Measurements from ENCODE around the gene ATP6V1G2. TPM values are rescaled to one million over a fixed set of nuclear protein-coding genes. Genes with fewer than 3 reads are reported as not detected.

The ATP6V1G2 gene
- total RNA-seq, 2 donors from 2014 or later = 1.4 to 2.3 TPM

- Mint-ChIP-seq H3K9me3 (no peaks in the 10 kb centered on the region), H3K27me3 (no peaks in the 10 kb centered on the region), H3K27ac (peak overlapping the region in 1 of 2 donors; percentile 39), H3K4me3 (no peak overlapping the region), H3K4me1 (ENCODE audit: low read depth in 2 of 2) (peaks cover 22 to 42% of the 10 kb centered on the region in 2 donors), H3K36me3 (peaks cover 45% of the 10 kb centered on the region)
- DNase-seq (ENCODE audit: low spot score) = no peak
- no peak for ATAC-seq
Measured at GRCh38 chr6:31533455-31533841, 13.0 kb downstream of the ATP6V1G2 start.

GRCh38 chr6:31532644-31533454 lies 13.6 kb downstream of the ATP6V1G2 start:
- no peaks in the 10 kb centered on the region for H3K27me3 Mint-ChIP-seq
- H3K4me1 Mint-ChIP-seq (ENCODE audit: low read depth in 2 of 2) = peaks cover 19 to 39% of the 10 kb centered on the region in 2 donors
- no peaks in the 10 kb centered on the region for H3K9me3 Mint-ChIP-seq

DNA sequence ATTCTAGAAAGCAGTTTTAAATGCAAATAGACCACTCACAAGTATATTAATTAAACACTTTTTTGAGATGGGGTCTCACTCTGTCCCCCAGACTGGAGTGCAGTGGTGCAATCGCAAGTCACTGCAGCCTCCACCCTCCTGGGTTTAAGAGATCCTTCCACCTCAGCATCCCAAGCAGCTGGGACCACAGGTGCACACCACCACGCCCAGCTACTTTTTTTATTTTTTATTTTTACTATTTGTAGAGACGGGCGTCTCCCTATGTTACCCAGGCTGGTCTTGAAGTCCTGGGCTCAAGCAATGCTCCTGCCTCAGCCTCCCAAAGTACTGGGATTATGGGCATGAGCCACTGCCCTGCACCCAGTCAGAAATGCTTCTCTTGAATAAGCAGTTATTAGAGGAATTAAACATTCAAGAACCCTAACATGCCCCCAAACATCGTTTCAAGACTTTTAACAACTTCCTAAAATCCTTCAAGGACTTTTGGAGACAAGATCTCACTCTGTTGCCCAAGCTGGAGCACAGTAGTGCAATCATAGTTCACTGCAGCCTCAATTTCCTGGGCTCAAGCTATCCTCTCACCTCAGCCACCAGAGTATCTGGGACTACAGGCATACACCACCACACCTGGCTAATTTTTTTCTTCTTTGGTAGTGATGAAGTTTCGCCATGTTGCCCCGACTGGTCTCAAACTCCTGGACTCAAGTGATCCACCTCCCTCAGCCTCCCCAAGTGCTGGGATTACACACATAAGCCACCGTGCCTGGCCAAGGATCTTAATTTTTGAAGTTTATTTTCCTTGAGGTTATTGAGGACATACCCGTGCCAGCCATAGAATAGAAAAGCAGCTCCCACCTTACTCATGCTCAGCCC lies 14.4 kb downstream of the ATP6V1G2 start:
- Mint-ChIP-seq H3K4me3 (no peak overlapping the region), H3K27me3 (no peaks in the 10 kb centered on the region), H3K27ac (peak overlapping the region in 1 of 2 donors; percentile 27), H3K4me1 (ENCODE audit: low read depth in 2 of 2) (peaks cover 19 to 35% of the 10 kb centered on the region in 2 donors), H3K9me3 (no peaks in the 10 kb centered on the region), H3K36me3 (peaks cover 44% of the 10 kb centered on the region)
- ATAC-seq (no peak), DNase-seq (ENCODE audit: low spot score) (no peak)

More at GRCh38 chr6:31532644-31533454, 13.6 kb downstream of the ATP6V1G2 start:
- peak overlapping the region; percentile 27 to 39 for H3K27ac Mint-ChIP-seq
- no peak overlapping the region for H3K4me3 Mint-ChIP-seq
- DNase-seq (ENCODE audit: low spot score) (no peak), ATAC-seq (peak in 1 of 2 donors; percentile 37)
- peaks cover 44% of the 10 kb centered on the region for H3K36me3 Mint-ChIP-seq

DNA sequence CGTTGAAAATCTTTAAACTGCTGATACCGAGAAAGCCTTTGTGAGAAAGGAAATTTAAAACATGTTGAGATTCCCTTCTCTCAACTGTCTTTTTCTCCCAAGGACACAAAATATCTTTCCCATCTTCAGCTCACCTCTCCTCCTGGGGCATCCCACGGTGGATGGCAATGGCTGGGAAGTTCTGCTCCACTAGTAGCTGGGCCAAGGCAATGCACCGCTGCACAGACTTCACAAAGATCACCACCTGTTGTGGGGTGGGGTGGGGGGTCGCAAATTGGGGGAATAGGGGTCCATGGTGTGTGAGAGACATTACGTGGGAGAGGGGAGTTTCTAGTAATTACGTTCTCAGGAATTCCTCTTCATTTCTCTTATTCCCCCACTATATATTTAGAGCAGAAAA lies 15.2 kb downstream of the ATP6V1G2 start:
- DNase-seq (ENCODE audit: low spot score) = no peak
- H3K27ac Mint-ChIP-seq = no peak overlapping the region
- no peak for ATAC-seq
- no peaks in the 10 kb centered on the region for H3K9me3 Mint-ChIP-seq
- no peak overlapping the region for H3K4me3 Mint-ChIP-seq
- H3K4me1 Mint-ChIP-seq (ENCODE audit: low read depth in 2 of 2) = peaks cover 14 to 32% of the 10 kb centered on the region in 2 donors
- H3K27me3 Mint-ChIP-seq = no peaks in the 10 kb centered on the region
- H3K36me3 Mint-ChIP-seq = peaks cover 39% of the 10 kb centered on the region

DNA sequence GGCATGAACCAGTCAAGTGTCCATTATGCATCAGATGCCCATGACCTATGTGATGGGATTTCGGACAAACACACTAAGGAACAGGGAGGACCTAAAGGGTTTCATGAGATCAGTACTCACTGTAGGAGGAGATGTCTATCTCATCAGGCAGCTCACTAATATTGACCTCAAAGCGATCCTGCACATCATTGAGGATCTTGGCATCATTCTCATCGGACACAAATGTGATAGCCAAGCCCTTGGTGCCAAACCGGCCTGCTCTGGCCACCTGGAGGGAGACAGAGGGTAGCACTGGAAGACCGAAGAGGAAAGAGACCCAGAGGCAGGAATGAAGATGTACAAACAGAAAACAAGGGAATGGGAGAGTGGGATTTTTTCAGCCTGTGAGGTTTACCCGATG lies 15.7 kb downstream of the ATP6V1G2 start:
- DNase-seq (ENCODE audit: low spot score) = no peak

GRCh38 chr6:31529329-31530150 lies 16.9 kb downstream of the ATP6V1G2 start:
- Mint-ChIP-seq H3K27me3 (no peaks in the 10 kb centered on the region), H3K36me3 (peaks cover 26% of the 10 kb centered on the region), H3K4me1 (ENCODE audit: low read depth in 2 of 2) (peaks cover 8 to 21% of the 10 kb centered on the region in 2 donors), H3K27ac (no peak overlapping the region), H3K4me3 (no peak overlapping the region), H3K9me3 (no peaks in the 10 kb centered on the region)
- ATAC-seq (peak in 1 of 2 donors; percentile 13), DNase-seq (ENCODE audit: low spot score) (no peak)

More for the DNA sequence above, 15.7 kb downstream of the ATP6V1G2 start:
- H3K36me3 Mint-ChIP-seq = peaks cover 34% of the 10 kb centered on the region
- H3K4me1 Mint-ChIP-seq (ENCODE audit: low read depth in 2 of 2) = peaks cover 12 to 29% of the 10 kb centered on the region in 2 donors
- no peak overlapping the region for H3K27ac Mint-ChIP-seq
- no peak overlapping the region for H3K4me3 Mint-ChIP-seq
- H3K9me3 Mint-ChIP-seq = no peaks in the 10 kb centered on the region
- no peak for ATAC-seq
- no peaks in the 10 kb centered on the region for H3K27me3 Mint-ChIP-seq

GRCh38 chr6:31528821-31529328 lies 17.5 kb downstream of the ATP6V1G2 start, which contains the start of gene MCCD1:
TSS of gene MCCD1 (plus strand) at chr6:31528962. CDS start at chr6:31529015, 53 bp downstream.
- H3K4me1 Mint-ChIP-seq (ENCODE audit: low read depth in 2 of 2) = peaks cover 8 to 21% of the 10 kb centered on the region in 2 donors
- H3K27me3 Mint-ChIP-seq = no peaks in the 10 kb centered on the region
- H3K4me3 Mint-ChIP-seq = no peak within 1 kb of the TSS
- DNase-seq (ENCODE audit: low spot score) = no peak
- H3K9me3 Mint-ChIP-seq = no peaks in the 10 kb centered on the region
- ATAC-seq = peak in 1 of 2 donors; percentile 37
- no peak within 1 kb of the TSS for H3K27ac Mint-ChIP-seq
- peaks cover 26% of the 10 kb centered on the region for H3K36me3 Mint-ChIP-seq

DNA sequence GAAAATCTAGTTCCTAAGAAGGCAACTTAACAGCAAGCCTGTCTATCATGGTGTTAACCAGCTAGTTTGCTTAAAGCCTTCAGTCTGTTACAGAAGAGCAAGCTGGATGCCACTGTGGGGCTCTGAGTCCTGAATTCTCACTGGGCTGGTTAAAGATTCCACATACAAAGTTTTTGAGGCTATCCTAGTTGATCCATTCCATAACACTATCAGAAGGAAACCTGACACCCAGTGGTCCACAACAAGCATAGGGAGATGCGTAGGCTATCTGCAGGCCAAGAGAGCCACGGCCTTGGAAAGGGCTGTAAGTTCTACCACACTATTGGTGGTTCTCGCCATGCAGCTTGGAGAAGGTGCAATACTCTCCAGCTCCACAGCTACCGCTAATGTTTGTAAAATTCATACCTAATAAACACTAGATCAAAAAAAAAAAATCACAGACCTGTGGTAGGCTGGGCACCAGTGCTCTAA lies 18.1 kb downstream of the ATP6V1G2 start:
- Mint-ChIP-seq H3K27me3 (no peaks in the 10 kb centered on the region), H3K4me3 (no peak overlapping the region), H3K4me1 (ENCODE audit: low read depth in 2 of 2) (peaks cover 8 to 19% of the 10 kb centered on the region in 2 donors), H3K27ac (no peak overlapping the region), H3K9me3 (no peaks in the 10 kb centered on the region), H3K36me3 (peaks cover 26% of the 10 kb centered on the region)
- ATAC-seq (peak in 1 of 2 donors; percentile 8), DNase-seq (ENCODE audit: low spot score) (no peak)

DNA sequence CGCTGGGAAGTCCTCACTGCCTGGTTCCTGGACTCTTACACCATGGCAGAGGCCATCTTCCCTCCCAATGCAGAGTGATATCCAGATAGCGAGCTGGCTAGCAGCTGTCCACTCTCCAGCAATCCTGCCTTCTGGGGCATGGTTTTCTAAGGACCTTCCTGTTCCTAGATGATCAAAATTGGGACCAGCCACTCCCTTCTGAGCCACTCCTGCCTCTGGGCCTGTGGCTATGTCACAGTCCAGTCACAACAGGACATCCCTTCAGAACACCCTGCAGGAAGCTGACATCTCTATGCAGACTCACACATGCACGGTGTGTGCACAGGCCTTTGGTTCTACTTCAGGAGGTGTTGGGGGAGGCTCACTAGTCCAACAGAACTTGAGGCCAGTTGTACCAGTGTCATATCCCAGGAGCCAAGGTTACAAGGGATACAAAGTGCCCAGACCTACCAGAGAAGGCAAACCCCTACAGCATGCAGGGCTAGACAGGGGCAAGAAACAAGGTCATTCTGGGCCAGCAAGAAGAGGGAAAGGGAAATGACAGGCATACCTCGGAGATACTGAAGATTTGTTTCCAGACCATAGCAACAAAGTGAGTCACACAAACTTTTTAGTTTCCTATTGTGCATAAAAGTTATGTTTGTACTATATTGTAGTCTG lies 20.3 kb downstream of the ATP6V1G2 start:
- Mint-ChIP-seq H3K36me3 (peaks cover 15% of the 10 kb centered on the region), H3K4me1 (ENCODE audit: low read depth in 2 of 2) (peaks cover 8 to 9% of the 10 kb centered on the region in 2 donors), H3K27me3 (no peaks in the 10 kb centered on the region), H3K9me3 (no peaks in the 10 kb centered on the region), H3K27ac (no peak overlapping the region), H3K4me3 (no peak overlapping the region)
- ATAC-seq = peak in 1 of 2 donors; percentile 55
- no peak for DNase-seq (ENCODE audit: low spot score)

- Mint-ChIP-seq H3K27me3 (no peaks in the 10 kb centered on the region), H3K36me3 (peaks cover 10% of the 10 kb centered on the region), H3K4me1 (ENCODE audit: low read depth in 2 of 2) (peaks cover 5 to 6% of the 10 kb centered on the region in 2 donors), H3K9me3 (no peaks in the 10 kb centered on the region), H3K4me3 (no peak overlapping the region), H3K27ac (no peak overlapping the region)
- ATAC-seq (no peak), DNase-seq (ENCODE audit: low spot score) (no peak)
Measured at GRCh38 chr6:31525553-31525931, 20.9 kb downstream of the ATP6V1G2 start.

DNA sequence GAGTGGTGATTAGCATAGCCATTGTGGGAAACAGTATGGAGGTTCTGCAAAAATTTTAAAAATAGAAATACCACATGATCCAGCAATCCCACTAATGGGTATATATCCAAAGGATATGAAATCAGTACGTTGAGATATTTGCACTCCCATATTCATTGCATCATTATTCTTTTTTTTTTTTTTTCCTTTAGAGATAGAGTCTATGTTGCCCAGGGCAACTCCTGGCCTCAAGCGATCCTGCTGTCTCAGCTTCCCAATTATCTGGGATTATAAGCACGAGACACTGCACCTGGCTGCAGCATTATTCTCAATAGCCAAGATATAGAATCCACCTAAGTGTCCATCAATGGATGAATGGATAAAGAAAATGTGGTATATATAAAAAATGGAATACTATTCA lies 24.6 kb downstream of the ATP6V1G2 start:
- Mint-ChIP-seq H3K36me3 (no peaks in the 10 kb centered on the region), H3K27ac (no peak overlapping the region), H3K9me3 (no peaks in the 10 kb centered on the region), H3K4me3 (no peak overlapping the region), H3K27me3 (no peaks in the 10 kb centered on the region), H3K4me1 (ENCODE audit: low read depth in 2 of 2) (peaks cover 3 to 4% of the 10 kb centered on the region in 2 donors)
- ATAC-seq (no peak), DNase-seq (ENCODE audit: low spot score) (no peak)

DNA sequence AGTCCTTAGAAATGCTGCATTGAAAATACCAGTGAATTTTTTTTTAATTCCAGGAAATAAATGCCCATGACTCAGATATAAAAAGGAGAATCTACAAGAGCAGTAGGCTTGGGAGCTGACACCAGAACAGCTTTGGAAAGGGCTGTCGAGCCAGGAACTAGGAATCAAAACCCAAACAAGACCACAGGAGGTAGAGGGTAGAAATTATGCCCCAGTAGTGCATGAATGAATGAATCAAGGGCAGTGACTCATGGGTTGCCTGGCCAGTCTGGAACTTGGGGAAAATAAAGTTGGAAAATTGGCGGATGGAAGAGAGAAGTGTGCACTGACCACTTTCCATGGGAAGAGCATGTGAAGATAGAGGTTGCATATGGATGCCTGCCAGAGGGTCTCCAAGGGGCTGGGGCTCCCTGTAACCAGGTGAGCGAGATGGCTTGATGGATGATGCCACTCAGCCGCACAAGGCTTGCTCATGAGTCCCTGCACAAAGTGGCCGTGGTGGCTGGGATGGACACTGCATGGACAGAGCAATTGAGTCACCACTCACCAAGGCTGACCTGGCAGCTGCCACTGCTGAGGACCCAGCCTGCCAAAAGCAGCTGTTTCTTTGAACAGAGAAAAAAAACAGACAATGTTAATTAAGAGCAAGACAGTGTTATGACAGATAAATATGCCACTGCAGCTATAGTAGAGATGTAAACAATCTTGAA lies 32.8 kb downstream of the ATP6V1G2 start:
- DNase-seq (ENCODE audit: low spot score) = no peak
- no peak for ATAC-seq
- no peaks in the 10 kb centered on the region for H3K36me3 Mint-ChIP-seq

More for the DNA sequence above, 32.8 kb downstream of the ATP6V1G2 start:
- H3K4me3 Mint-ChIP-seq = no peak overlapping the region
- no peak overlapping the region for H3K27ac Mint-ChIP-seq
- H3K9me3 Mint-ChIP-seq = no peaks in the 10 kb centered on the region
- no peaks in the 10 kb centered on the region for H3K4me1 Mint-ChIP-seq (ENCODE audit: low read depth in 2 of 2)
- H3K27me3 Mint-ChIP-seq = no peaks in the 10 kb centered on the region
